ENCODE measurements around the gene RBM28.

- TF ChIP-seq CTCF (IDR thresholded peaks at IDR 0.05; ENCODE audit: borderline replicate concordance, extremely low read depth, low read length, poor library complexity, severe bottlenecking) (no peak), EZH2 (IDR thresholded peaks at IDR 0.05; ENCODE audit: borderline replicate concordance, low read depth, low read length, severe bottlenecking) (no peak)
These were observed 64.5 kb downstream of the RBM28 start for GRCh38 chr7:128279124-128279713.

Data from DND-41 (cell line).